Measurements from ENCODE around the gene NTN5. TPM values are rescaled to one million over a fixed set of nuclear protein-coding genes. Genes with fewer than 3 reads are reported as not detected.
"Not testable (repeated sequence)": the region's sequence is repeated elsewhere in the genome, so short reads cannot be mapped to it uniquely, and the experiment has no call there.

Gene NTN5
- total RNA-seq, 2 experiments from 2014 or later, result 0.16 to 0.53 TPM

DNA sequence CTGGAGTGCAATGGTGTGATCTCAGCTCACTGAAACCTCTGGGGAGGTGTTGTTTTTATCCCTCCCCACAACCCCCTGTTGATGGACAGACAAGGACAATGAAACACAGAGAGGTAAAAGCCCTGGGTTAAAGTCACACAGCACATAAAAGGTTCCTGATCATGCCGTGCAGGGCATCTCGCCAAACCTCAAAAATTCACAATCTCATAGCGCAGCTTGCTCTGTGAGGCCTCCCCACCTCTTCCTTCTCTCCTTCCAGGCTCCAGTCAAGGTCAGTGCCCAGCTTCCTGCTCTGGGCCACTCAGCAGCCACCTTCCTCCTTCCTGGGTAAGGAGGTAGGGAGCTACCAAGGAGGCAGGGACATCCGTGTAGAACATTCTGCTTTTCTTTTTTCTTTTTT lies 25.2 kb upstream of the NTN5 start:
- TF ChIP-seq, protein P1, sequence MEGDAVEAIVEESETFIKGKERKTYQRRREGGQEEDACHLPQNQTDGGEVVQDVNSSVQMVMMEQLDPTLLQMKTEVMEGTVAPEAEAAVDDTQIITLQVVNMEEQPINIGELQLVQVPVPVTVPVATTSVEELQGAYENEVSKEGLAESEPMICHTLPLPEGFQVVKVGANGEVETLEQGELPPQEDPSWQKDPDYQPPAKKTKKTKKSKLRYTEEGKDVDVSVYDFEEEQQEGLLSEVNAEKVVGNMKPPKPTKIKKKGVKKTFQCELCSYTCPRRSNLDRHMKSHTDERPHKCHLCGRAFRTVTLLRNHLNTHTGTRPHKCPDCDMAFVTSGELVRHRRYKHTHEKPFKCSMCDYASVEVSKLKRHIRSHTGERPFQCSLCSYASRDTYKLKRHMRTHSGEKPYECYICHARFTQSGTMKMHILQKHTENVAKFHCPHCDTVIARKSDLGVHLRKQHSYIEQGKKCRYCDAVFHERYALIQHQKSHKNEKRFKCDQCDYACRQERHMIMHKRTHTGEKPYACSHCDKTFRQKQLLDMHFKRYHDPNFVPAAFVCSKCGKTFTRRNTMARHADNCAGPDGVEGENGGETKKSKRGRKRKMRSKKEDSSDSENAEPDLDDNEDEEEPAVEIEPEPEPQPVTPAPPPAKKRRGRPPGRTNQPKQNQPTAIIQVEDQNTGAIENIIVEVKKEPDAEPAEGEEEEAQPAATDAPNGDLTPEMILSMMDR (conservative IDR thresholded peaks at IDR 0.05; ENCODE audit: low read length), result no peak
- TF ChIP-seq EZH2phosphoT487 (IDR thresholded peaks at IDR 0.05; ENCODE audit: borderline replicate concordance, low read depth, low read length), result no peak
- Histone ChIP-seq H4K20me1 (ENCODE audit: insufficient read depth, low read length) (no peaks in the 10 kb centered on the region), H2AFZ (ENCODE audit: low read length) (no peak overlapping the region), H3K36me3 (ENCODE audit: insufficient read depth, low read length) (no peaks in the 10 kb centered on the region), H3K4me2 (ENCODE audit: low read length) (no peak overlapping the region), H3K27ac (ENCODE audit: low read depth, low read length, poor library complexity, severe bottlenecking) (no peak overlapping the region), H3K9me2 (ENCODE audit: insufficient read depth, low read length) (no peaks in the 10 kb centered on the region), H3K4me3 (ENCODE audit: low read depth, low read length, poor library complexity, severe bottlenecking) (no peak overlapping the region), H3K4me1 (ENCODE audit: insufficient read depth, low read length, poor library complexity, severe bottlenecking) (no peaks in the 10 kb centered on the region), H3K79me2 (ENCODE audit: insufficient read depth, low read depth, low read length) (no peaks in the 10 kb centered on the region), H3K9me3 (ENCODE audit: low read length) (no peaks in the 10 kb centered on the region)
- DNase-seq (ENCODE audit: low spot score), result no peak
- no TSS peak for BruUV-seq (replicated peaks)
- ChIA-PET CTCF (ENCODE audit: unreplicated experiment) (no interaction called here), POLR2A (no interaction called here)
- intact Hi-C loops (cut with micrococcal nuclease; ENCODE audit: unreplicated experiment), result no loop called here

DNA sequence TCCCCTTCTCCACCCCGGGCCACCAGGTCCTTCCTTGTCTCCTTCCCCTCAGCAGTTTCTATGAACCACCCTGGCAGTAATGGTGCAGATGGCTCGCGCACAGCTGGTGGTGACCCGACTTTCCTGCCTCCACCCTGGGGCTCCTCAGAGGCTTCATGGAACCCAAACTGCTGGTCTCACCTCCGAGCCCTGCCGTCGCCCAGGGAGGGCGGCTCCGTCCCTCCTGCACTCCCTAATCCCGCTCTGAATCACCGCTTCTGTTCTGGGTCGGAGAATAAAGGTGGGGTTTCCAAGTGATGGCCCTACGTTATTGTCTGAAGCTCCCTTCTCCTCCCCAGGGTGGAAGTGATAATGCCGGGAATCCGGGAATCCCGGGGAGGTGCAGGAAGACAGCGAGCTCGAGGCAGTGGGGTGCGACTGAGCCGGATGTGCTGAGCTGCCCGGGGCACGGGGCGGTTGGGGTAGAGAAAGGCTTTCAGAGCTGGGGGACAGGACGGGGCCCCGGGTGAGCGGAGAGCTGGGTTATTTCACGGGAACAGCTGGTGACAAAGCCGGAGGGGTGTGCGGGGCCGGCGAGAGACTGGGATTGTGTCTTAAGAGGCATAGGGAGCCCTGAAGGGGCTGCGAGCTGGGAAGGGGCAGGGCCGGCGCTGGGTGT lies 23.7 kb upstream of the NTN5 start:
- Histone ChIP-seq H3K4me3 (ENCODE audit: low read depth, low read length, poor library complexity, severe bottlenecking) (no peak overlapping the region), H3K9me3 (ENCODE audit: low read length) (no peaks in the 10 kb centered on the region), H2AFZ (ENCODE audit: low read length) (no peak overlapping the region), H3K4me1 (ENCODE audit: insufficient read depth, low read length, poor library complexity, severe bottlenecking) (no peaks in the 10 kb centered on the region), H3K9me2 (ENCODE audit: insufficient read depth, low read length) (no peaks in the 10 kb centered on the region), H3K79me2 (ENCODE audit: insufficient read depth, low read depth, low read length) (no peaks in the 10 kb centered on the region), H3K36me3 (ENCODE audit: insufficient read depth, low read length) (no peaks in the 10 kb centered on the region), H3K27ac (ENCODE audit: low read depth, low read length, poor library complexity, severe bottlenecking) (no peak overlapping the region), H3K4me2 (ENCODE audit: low read length) (no peak overlapping the region), H4K20me1 (ENCODE audit: insufficient read depth, low read length) (no peaks in the 10 kb centered on the region)
- BruUV-seq (replicated peaks), result no TSS peak
- ChIA-PET CTCF (ENCODE audit: unreplicated experiment) (no interaction called here), POLR2A (interaction anchor here (0.6 kb wide), 2 partner anchors 10 to 140 kb away, joined by 6 read pairs; no protein-coding TSS in a partner anchor)
- TF ChIP-seq EZH2phosphoT487 (IDR thresholded peaks at IDR 0.05; ENCODE audit: borderline replicate concordance, low read depth, low read length), result no peak
- TF ChIP-seq, protein P1 (conservative IDR thresholded peaks at IDR 0.05; ENCODE audit: low read length), result no peak
- intact Hi-C loops (cut with micrococcal nuclease; ENCODE audit: unreplicated experiment), result no loop called here
- DNase-seq (ENCODE audit: low spot score), result no peak

DNA sequence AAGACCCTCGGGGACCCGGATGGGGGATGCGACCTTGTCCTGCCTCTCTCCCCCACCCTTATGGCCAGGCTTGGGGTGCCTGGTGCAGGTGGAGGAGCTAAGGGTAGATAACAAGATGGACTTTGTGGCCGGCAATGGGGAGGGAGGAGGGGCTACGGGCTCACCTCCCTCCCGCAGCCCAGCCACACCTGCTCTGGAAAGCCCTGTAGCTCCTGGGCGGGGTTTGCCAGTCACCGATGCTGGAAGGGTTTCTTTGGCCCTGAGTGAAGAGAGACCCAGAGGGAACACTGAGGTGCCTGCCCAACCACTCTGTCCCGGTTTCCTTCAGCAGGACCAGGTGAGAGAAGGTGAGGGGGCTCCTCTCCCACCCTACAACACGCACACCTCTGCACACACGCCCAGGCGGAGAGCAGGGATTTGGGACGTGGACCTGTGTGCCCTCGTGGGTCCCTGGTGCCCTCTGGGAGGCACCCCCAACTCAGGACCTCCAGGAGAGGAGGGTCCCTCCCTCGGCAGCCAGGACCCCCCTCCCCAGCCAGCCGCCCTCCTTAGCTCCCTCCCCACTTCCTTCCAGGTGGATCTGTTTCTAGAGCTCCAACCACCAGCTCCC lies 23.0 kb upstream of the NTN5 start, which contains the start of gene FUT2:
TSS of gene FUT2 (plus strand) at position 229 of the 610 bp plus-strand sequence. CDS start 6,986 bp downstream, outside the sequence.
- BruUV-seq (replicated peaks), result no TSS peak
- intact Hi-C loops (cut with micrococcal nuclease; ENCODE audit: unreplicated experiment), result no loop called here
- ChIA-PET CTCF (ENCODE audit: unreplicated experiment) (no interaction called here), POLR2A (interaction anchor here (0.6 kb wide), 3 partner anchors 10 to 504 kb away, joined by 3 to 6 read pairs (median 6); no protein-coding TSS in a partner anchor)
- Histone ChIP-seq H3K79me2 (ENCODE audit: insufficient read depth, low read depth, low read length) (no peaks in the 10 kb centered on the region), H4K20me1 (ENCODE audit: insufficient read depth, low read length) (no peaks in the 10 kb centered on the region), H3K36me3 (ENCODE audit: insufficient read depth, low read length) (no peaks in the 10 kb centered on the region), H3K9me2 (ENCODE audit: insufficient read depth, low read length) (no peaks in the 10 kb centered on the region), H2AFZ (ENCODE audit: low read length) (no peak within 1 kb of the TSS), H3K9me3 (ENCODE audit: low read length) (no peaks in the 10 kb centered on the region), H3K27ac (ENCODE audit: low read depth, low read length, poor library complexity, severe bottlenecking) (no peak within 1 kb of the TSS), H3K4me1 (ENCODE audit: insufficient read depth, low read length, poor library complexity, severe bottlenecking) (no peaks in the 10 kb centered on the region), H3K4me3 (ENCODE audit: low read depth, low read length, poor library complexity, severe bottlenecking) (no peak within 1 kb of the TSS), H3K4me2 (ENCODE audit: low read length) (no peak within 1 kb of the TSS)
- TF ChIP-seq, protein P1 (conservative IDR thresholded peaks at IDR 0.05; ENCODE audit: low read length), result no peak
- TF ChIP-seq EZH2phosphoT487 (IDR thresholded peaks at IDR 0.05; ENCODE audit: borderline replicate concordance, low read depth, low read length), result no peak
- no peak for DNase-seq (ENCODE audit: low spot score)

DNA sequence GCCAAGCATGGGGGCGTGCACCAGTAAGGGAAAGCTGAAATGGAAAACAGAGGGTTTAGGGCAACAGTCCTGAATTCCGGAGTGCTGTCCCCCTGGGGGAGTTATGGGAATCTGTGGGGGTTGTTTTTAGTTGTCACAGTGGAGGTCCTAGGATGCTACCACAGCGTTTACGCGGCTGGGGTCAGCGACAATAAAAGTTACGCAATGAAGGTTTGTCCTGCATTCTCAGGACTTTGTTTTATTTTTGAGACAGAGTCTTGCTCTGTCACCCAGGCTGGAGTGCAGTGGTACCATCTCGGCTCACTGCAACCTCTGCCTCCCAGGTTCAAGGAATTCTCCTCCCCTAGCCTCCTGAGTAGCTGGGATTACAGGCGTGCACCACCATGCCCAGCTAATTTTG lies 20.8 kb upstream of the NTN5 start:
- H4K20me1 ChIP-seq (ENCODE audit: insufficient read depth, low read length); H3K4me1 ChIP-seq (ENCODE audit: insufficient read depth, low read length, poor library complexity, severe bottlenecking); DNase-seq (ENCODE audit: low spot score); CTCF ChIA-PET (ENCODE audit: unreplicated experiment); BruUV-seq (replicated peaks); H2AFZ ChIP-seq (ENCODE audit: low read length); H3K9me2 ChIP-seq (ENCODE audit: insufficient read depth, low read length); POLR2A ChIA-PET; H3K27ac ChIP-seq (ENCODE audit: low read depth, low read length, poor library complexity, severe bottlenecking); H3K4me3 ChIP-seq (ENCODE audit: low read depth, low read length, poor library complexity, severe bottlenecking); H3K4me2 ChIP-seq (ENCODE audit: low read length); H3K79me2 ChIP-seq (ENCODE audit: insufficient read depth, low read depth, low read length); H3K9me3 ChIP-seq (ENCODE audit: low read length); H3K36me3 ChIP-seq (ENCODE audit: insufficient read depth, low read length); intact Hi-C loops (cut with micrococcal nuclease; ENCODE audit: unreplicated experiment): not testable (repeated sequence)
